Activated CD8-positive, alpha-beta memory T cell treated with anti-CD3 and anti-CD28 coated beads, Interleukin-2, amount 50 U/mL, for 24 hours (primary cell): Measurements from ENCODE around the gene BMP8B.
"Not testable (repeated sequence)": the region's sequence is repeated elsewhere in the genome, so short reads cannot be mapped to it uniquely, and the experiment has no call there.

ENCODE experiments used
- DNase-seq: peaks from one replicate; pipeline ENCODE4 v3.0.0-alpha.2; 2020; ENCODE audit errors: extremely low read depth

Gene BMP8B

DNA sequence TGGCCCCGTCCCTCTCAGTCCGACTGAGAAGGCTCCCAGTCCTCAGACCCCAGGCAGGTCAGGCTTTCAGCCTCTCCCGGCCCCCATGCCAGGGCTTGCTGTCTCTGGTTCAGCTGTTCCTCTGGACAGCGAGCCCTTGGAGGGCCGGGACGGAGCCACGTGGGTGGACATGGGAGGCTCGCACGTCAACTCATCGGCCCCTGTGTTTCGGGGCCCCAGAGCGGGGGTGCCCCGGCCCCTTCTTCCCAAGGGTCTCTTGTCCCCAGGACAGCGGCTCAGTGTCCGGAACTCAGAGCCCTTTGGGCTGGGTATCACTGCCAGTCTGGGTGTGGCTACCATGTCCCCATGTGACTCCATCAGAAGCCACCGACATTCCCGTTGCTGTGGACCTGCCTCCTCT, 10.8 kb downstream of the BMP8B start:
- not testable (repeated sequence) for DNase-seq

DNA sequence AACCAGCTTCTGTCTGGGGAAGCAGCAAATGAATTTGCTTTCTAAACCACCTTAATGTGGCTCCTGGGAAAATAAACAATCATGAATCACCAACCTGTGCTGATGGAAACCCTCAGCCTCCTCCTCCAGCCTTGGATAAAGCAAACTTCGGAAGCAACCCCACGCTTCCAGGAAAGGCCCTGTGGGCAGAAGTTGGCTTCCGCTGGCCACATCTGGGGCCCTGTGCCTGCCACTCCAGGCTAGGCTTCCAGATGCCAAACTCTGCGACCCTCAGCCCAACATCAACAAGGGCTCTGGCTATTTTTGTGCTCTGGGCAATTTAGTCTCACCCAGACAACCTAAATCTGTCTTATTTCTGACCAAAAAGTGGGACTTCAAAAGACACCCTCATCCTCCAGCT, 11.4 kb downstream of the BMP8B start:
- DNase-seq, result no peak

DNA sequence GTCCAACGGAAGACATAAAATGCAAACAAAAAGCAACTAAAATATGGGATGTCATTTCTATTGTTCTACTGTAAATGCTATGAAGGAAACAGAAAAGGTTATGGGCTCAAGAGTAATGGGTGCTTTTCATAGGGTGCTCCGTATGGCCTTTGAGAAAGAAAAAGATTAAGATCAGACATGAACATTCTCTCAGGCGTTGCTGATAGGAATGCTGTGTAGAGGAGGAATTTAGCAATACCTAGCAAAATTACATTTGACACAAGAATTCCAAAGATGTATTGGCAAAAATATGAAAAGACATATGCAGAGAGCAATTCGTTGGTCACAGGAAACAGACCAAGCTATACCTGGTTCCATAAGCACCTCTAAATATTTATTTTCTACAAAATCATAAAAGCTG, 11.8 kb downstream of the BMP8B start:
- no peak for DNase-seq

DNA sequence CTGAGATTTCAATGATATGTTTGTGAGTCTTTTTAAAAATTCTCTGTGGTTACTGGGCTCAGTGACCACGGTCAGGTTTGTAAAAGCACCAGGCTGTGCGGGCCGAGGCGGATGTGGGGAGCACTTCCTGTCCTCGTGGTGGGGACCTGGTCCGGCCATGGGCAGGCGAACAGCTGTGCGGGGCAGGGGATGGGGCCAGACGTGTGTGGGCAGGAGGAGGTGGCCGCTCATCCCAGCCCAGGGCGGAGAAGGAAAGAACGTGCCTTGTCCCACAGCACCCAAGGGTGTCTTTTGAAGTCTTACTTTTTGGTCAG, 12.3 kb downstream of the BMP8B start:
- no peak for DNase-seq

DNA sequence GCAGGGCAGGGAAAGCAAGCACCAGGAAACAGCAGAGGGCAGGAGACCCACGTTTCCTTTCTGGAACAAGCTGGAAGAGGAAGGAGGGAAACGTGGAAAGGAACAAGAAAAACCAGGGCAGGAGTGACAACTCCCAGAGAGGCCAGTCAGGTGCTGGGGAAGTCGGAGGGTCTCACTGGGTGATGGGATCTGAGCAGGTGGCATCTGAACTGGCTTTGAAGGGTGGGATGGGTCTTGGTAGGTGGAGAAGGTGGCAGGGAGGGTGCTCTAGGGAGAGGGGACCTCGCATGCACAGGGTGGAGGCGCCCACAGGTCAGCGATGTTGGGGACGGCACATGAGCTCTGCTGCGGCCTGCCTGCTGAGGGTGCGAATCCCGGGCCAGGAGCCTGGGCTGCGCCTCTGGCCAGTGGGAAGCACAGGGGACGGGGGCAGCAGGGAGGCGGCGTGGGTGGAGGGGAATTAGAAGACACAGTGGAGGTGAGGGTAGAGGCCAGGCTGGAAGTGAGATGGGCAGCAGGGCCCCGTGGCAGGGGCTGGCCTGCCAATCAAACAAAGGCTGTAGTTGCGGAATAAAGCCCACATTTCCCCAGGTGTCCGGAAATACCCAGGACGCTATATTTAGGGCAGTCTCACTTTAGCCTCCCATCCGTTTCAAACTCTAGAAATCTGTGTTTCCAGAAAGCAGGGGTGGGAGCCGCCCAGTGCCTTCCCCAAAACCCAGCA, 12.8 kb downstream of the BMP8B start:
- DNase-seq, result not testable (repeated sequence)

DNA sequence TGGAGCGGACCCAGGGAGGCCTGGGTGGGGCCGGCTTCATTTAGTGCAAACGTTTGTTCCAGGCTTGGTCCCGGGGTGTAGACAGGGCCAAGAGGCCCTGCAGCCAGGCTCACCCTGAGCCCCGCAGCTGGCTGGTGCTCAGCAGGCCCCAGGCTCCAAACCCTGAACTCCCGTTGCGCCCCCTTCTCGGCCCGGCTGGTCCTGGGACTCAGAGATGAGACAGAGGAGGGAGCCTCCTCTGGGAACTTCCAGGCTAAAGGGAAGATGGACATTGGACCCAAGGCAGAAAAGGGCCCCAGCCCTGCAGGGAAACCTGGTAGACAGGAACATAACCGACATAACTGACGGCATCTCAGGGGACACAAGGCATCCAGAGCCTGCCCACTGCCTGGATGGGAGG, 13.5 kb downstream of the BMP8B start:
- DNase-seq, result not testable (repeated sequence)

DNA sequence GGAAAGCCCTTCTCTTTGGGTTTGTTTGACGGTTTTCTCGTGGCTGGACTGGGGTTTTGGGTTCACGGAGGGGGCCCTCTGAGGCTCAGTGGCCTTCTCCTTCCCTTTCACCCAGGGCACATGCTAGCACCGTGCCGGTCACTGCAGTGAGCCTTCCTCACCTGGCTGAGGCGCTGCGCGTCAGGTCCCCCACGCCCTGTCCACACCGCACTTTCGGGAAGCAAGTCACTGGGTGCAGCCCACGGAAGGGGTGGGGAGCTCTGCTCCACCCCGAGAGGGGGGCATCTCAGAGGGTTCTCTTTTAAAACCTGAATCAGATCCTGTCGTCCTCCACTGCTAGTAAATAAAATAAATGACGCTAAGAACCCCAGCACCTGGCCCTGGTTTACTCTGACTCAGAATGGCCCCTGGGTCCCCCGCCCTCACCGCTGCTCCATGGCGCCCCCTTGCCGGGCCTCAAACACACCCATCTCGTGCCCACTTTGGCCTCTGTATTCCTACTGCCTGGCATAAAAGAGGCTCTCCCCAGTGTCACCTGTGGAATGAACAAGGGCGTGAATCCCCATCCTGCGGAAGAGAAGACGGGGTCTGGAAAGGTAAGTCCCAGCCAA, 15.2 kb downstream of the BMP8B start:
- not testable (repeated sequence) for DNase-seq

DNA sequence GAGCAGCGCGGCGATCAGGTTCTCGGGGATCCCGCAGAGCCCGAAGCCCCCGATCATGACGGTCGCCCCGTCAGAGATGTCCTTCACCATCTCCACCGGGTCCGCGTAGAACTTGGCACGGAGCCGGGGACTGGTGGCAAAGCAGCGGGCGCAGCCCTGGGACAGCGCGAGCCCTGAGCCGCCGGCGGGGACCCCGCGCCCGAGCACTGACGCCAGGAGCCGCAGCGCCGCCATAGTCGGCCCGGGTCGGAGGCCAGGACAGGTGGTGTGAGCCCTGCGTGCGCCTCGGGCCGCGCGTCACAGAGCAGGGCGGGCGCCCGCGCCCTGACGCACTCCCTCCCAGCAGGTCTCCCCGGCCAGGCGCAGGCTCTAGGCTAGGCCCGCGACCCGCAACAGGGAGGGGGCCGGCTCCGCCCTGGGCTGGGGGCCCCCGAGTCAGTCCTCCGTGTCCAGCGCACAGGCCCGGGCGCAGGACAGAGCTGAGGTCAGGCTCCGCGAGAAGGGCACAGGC, 17.6 kb downstream of the BMP8B start, which contains the start of gene OXCT2:
TSS of gene OXCT2 (minus strand) at position 327 of the 511 bp plus-strand sequence. CDS start at position 234, 93 bp downstream.
- DNase-seq, result not testable (repeated sequence)

DNA sequence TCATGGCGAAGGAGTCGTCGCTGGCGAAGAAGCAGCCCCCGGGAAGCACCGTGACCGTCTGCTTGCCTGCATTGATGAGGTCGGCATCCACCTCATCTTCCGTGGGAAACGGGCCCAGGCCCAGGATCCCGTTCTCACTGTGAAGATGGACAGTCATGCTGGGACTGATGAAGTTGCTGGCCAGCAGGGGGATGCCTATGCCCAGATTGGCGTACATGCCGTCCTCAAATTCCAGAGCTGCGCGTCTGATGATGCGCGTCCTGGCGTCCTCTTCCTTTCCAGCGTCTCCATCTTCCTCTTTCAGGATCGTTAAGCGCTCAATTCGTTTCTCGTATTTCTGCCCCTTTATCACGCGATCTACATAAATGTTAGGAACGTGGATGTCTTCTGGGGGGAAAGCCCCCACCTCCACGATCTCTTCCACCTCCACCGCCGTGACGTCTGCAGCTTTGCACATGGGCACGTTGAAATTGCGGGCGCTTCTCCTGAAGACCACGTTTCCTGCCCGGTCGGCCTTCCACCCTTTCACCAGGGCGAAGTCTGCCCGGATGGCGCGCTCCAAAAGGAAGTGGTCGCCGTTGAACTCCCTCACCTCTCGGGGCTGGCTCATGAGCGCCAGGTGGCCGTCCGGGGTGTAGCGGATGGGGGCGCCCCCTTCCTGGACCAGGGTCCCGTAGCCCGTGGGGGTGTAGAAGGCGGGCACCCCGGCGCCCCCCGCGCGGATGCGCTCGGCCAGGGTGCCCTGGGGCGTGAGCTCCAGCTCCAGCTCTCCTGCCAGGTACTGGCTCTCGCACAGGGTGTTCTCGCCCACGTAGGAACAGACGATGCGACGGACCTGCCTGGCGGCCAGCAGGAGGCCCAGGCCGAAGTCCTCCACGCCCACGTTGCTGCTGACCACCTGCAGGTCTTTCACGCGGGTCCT, 18.3 kb downstream of the BMP8B start:
- DNase-seq, result not testable (repeated sequence)

DNA sequence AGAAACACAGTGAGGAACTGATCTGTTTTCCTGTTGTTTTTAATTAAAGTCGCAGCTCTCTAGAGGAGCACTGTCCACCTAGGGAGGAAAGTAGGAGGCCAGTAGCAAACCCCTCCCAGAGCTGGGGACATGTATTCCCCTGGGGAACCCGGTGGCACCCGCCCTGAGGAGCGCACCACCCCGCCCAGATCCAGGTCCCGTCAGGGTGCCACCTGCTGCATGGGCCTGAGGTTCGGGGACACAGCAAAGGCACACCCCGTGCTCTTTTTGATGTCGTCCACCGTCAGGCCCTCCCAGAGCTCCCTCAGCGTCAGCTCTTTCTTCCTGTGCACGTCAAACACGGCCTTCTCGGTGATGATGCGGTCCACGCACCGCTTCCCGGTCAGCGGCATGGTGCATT, 19.2 kb downstream of the BMP8B start:
- DNase-seq, result not testable (repeated sequence)

DNA sequence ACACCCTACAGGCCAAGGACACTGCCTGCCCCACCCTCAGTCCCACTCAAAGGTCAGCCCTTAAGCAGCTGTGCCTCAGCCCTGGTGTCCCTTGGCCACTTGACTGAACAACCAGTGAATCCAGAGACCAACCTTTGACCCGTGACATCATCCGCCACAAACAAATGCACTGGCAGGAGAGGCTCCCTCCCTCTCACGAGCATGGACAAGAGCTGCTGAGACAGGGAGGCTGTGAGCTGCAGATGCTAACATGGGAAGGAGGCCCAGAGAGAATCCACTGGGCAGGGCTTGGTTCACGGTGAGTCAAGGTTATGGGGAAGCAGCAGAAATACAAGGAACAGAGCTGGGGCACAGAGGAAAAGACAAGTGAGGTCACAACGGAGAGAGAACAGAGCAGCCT, 22.2 kb downstream of the BMP8B start:
- not testable (repeated sequence) for DNase-seq

DNA sequence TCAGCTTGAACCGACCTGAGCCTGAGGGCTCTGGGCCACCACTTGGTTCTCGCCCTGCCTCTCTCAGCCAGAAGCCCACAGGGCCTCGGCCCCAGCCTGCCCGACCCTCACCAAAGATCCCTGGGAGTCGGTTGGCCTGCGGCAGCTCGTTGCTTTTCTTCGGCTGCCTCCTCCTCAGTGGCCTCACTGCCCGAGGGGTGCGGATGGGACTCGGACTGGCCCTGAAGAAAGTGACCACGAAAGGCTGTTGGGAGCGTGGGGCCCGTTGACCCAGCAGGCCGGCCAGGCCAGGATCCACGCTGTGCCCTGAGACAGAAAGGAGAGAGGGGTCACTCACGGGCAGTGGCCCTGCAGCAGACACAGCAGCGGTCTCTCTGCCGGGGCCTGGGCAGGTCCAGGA, 24.2 kb downstream of the BMP8B start:
- not testable (repeated sequence) for DNase-seq

DNA sequence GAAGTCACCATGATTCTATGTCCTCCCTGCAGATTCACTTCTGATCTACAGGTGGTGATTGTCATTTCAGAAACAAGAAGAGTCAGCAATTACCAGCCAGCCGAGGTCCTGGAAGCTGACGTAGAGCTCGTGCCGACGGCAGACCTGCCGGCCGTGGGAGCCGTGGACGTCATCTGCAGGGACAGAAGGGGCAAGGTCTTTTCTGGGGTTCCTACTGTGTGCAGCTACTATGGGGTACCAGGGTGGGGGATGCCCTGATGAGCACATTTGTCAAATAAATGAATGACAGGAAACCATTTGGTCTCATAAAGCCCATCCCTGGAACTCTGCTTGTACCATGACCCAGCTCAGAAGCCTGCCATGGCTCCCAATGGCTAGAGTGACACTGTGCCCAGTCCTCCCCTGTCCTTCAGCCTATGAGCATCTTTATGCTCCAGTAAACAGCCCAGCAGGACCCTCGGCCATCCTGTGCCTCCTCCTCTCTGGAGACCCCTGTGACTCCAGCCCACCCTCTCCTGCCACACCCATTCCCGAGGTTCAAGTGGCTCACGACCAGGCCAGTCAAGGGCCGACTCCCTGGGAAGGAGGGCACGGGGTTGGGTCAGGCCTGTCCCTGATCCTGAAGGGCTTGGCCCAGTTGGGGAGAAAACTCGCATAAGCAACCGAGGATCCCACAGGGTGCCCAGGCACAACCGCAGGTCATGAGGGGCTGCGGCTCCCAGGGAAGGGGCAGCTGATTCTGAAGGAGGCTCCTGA, 24.9 kb downstream of the BMP8B start:
- not testable (repeated sequence) for DNase-seq

DNA sequence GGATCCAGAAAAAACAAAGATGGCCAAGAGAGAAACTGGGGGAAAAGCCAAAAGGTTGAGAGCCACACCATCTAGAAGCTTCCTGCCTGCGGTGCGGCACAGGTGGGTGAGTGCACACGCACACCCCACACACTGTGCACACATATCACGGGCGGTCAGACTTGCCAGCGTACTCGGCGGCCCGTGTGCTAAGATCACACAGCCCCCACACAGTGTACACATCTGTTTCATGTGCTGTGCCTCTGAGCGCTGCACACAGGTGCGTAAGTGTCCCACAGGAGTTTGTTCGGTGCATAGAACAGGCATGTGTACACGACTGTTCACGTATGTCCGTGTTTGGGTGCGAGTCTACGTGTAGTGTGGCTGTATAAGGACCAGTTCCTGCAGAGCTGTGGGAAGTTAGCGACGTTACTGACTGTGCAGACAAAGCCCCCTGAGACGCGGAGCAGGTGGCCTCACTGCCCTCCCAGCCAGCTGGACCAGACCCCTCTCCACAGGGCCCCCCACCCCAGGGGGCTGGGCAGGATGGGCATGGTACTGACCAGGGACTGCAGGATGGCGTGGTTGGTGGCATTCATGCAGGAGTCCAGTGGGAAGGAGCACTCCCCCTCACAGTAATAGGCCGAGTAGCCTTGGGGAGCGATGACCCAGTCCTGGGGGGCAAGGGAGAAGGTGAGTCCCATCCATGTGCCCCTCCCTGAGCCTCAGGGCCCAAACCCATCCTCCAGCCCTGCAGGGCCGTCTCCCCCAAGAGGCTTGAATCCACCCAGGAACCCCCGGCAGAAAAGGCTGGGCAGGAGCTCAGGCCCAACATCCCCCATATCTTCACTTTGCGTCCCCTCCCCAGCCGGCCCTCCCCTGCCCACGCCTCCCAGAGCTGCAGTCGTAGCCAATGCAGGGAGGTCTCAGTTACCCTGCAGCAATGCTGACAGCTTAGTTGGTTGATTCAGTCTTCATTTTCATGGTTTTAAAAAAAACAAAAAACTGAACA, 25.8 kb downstream of the BMP8B start:
- DNase-seq, result no peak

DNA sequence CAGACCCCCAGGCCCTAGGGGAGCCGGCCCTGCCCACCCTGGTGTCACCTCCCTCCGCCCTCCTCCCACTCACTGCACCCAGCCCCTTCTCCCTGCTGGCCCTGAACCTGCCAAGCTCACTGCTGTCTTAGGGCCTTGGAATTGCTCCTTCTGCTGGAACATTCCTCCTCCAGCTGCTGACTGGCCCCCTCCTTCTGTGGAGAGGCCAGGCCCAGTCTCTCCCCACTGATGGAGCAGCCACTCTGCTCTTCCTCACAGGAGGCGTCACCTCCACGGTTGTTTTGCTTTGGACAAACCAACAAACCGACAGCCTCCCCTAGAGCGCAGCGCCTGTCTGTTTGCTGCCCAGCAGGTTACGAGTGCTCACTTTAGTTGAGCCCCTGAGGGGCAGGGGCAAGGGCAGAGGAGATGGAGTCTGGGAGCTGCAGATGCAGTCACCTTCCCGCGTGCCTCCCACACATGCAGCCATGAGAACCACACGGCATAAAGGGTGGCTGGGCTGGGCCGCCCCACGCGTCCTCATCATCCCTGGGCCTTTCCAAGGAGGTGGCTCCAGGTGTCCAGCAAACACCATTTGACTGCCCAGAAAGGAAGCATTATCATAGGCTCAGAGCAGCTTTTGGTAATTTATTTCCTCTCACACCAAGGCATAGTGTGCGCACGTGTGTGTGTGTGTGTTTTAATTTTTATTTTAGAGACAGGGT, 27.0 kb downstream of the BMP8B start:
- no peak for DNase-seq

DNA sequence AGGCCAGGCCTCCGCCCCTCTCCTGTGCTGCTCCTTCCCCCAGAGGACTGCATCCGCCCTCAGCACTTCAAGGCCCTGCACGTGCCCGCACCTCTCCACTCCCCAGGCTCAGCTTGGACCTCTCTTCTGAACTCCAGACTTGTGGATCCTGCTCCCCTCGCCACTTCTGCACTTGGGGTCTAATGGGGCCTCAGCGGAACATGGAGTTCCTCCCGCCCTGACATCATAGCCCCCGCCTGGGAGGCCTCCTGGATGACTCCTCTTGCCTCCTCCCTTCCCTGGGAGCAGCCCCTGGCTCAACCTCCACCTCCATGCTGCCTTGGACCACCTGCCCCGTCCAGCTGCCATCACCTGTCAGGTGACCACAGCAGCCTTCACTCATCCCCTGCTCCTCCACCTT, 27.6 kb downstream of the BMP8B start:
- DNase-seq, result no peak

DNA sequence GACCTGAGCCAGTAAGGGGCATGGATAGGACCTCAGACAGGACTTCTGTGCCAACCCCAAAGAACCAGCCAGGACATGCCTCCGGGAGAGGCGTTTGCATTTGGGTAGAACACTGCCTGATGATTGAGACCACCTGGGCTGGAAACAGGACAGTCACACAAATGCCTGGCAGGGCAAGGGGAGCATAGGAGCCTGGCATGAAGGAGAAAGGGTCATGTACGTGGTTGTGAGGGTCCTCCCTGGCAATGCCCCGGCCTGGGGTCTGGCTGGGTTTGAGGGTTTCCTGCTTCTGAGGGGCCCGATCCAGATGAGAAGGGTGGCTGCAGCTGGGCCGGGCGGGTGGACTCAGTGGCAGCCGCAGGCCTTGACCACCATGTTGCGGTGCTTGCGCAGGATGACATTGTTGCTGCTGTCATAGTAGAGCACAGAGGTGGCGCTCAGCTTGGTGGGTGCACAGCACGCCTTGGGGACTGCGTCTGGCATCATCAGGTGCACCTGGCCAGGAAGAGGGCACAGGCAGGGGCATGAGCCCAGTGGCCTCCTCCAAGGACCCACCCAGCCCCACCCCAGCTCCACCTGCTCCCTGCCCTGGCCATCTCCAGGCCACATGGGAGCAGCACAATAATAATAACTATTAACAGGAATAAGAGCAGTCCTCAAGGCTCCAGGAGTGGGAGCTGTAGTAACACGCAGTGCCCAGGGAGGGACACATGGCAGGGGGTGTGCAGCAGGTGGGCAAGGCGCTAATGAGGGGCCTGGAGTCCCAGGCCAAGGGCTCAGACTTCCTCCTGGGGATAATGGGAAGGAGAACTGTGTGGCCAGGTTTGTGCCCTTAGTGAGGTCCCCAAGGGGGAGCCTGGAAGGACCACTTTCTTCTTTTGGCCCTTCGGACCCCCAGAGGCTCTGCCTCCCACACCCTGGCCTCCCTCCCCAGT, 28.3 kb downstream of the BMP8B start:
- DNase-seq, result no peak

DNA sequence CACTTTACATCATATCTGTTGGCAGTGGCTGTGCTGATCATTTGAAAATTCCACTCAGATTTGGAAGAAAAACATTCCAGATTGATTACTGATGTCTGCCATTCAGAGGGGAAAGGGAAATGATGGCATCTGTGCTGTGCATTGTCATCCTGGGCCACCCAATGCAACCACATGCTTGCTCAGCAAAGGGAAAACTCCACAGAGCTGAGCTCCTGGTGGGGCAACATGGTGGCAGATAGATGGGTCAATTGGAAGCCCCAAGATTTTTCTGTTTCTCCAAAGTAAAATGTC, 29.3 kb downstream of the BMP8B start:
- DNase-seq, result no peak
